ENCODE data around the gene CLDN14.

The CLDN14 gene

GRCh38 chr21:36479415-36480402 lies at the start of gene CLDN14:
TSS of gene CLDN14 (minus strand) at chr21:36480122. CDS start at chr21:36461695, 18,427 bp downstream.
- DNase-seq, result no peak

- DNase-seq, result no peak
These were observed 48.8 kb upstream of the CLDN14 start for GRCh38 chr21:36528716-36529115.

GRCh38 chr21:36527317-36527716 lies 47.4 kb upstream of the CLDN14 start:
- no peak for DNase-seq

GRCh38 chr21:36526104-36526503 lies 46.2 kb upstream of the CLDN14 start:
- no peak for DNase-seq

GRCh38 chr21:36524477-36524876 lies 44.6 kb upstream of the CLDN14 start:
- no peak for DNase-seq

GRCh38 chr21:36522219-36522808 lies 42.4 kb upstream of the CLDN14 start:
- DNase-seq, result no peak

GRCh38 chr21:36518883-36519492 lies 39.1 kb upstream of the CLDN14 start:
- no peak for DNase-seq

GRCh38 chr21:36517366-36518075 lies 37.6 kb upstream of the CLDN14 start:
- no peak for DNase-seq

GRCh38 chr21:36516281-36516680 lies 36.4 kb upstream of the CLDN14 start:
- no peak for DNase-seq

- DNase-seq, result no peak
These were observed 33.5 kb upstream of the CLDN14 start for GRCh38 chr21:36513430-36513829.

GRCh38 chr21:36512971-36513370 lies 33.0 kb upstream of the CLDN14 start:
- DNase-seq, result no peak

- no peak for DNase-seq
These were observed 31.7 kb upstream of the CLDN14 start for GRCh38 chr21:36511484-36512220.

- no peak for DNase-seq
These were observed 31.0 kb upstream of the CLDN14 start for GRCh38 chr21:36510911-36511310.

- DNase-seq, result no peak
These were observed 30.2 kb upstream of the CLDN14 start for GRCh38 chr21:36509973-36510664.

- DNase-seq, result peak; percentile 18 to 52
These were observed 29.0 kb upstream of the CLDN14 start for GRCh38 chr21:36508948-36509347.

- DNase-seq, result no peak
These were observed 27.6 kb upstream of the CLDN14 start for GRCh38 chr21:36507397-36508018.

- DNase-seq, result no peak
These were observed 26.6 kb upstream of the CLDN14 start for GRCh38 chr21:36506482-36506881.

- DNase-seq, result no peak
These were observed 24.4 kb upstream of the CLDN14 start for GRCh38 chr21:36504067-36505058.

GRCh38 chr21:36502365-36502764 lies 22.4 kb upstream of the CLDN14 start:
- no peak for DNase-seq

- DNase-seq, result no peak
These were observed 21.6 kb upstream of the CLDN14 start for GRCh38 chr21:36501589-36501892.

All from NCI-H187 (cell line).